NCI-H1436 (cell line): ENCODE data around the gene IPPK.

Experiments
- DNase-seq: peaks from one replicate; lab custom pipeline; 2025; lab: John Stamatoyannopoulos, UW

The IPPK gene

GRCh38 chr9:92657296-92658094 lies 12.4 kb downstream of the IPPK start:
- DNase-seq = no peak

GRCh38 chr9:92656537-92656925 lies 13.4 kb downstream of the IPPK start:
- no peak for DNase-seq

- no peak for DNase-seq
Observed at GRCh38 chr9:92655896-92656536, 13.9 kb downstream of the IPPK start.

- DNase-seq = no peak
Observed at GRCh38 chr9:92655366-92655765, 14.6 kb downstream of the IPPK start.

- no peak for DNase-seq
Observed at GRCh38 chr9:92654481-92655301, 15.2 kb downstream of the IPPK start.

- DNase-seq = no peak
Observed at GRCh38 chr9:92652461-92652860, 17.5 kb downstream of the IPPK start.

GRCh38 chr9:92650839-92651621 lies 18.9 kb downstream of the IPPK start:
- DNase-seq = no peak

- no peak for DNase-seq
Observed at GRCh38 chr9:92650296-92650695, 19.6 kb downstream of the IPPK start.

GRCh38 chr9:92649007-92649406 lies 20.9 kb downstream of the IPPK start:
- DNase-seq = no peak

- no peak for DNase-seq
Observed at GRCh38 chr9:92648474-92648971, 21.4 kb downstream of the IPPK start.

- DNase-seq = no peak
Observed at GRCh38 chr9:92647671-92648473, 22.1 kb downstream of the IPPK start.

GRCh38 chr9:92645041-92645440 lies 24.9 kb downstream of the IPPK start:
- DNase-seq = no peak

- no peak for DNase-seq
Observed at GRCh38 chr9:92644278-92644677, 25.7 kb downstream of the IPPK start.

GRCh38 chr9:92642564-92642963 lies 27.4 kb downstream of the IPPK start:
- DNase-seq = no peak

- DNase-seq = no peak
Observed at GRCh38 chr9:92642041-92642451, 27.9 kb downstream of the IPPK start.

GRCh38 chr9:92641092-92641809 lies 28.7 kb downstream of the IPPK start:
- DNase-seq = no peak

- no peak for DNase-seq
Observed at GRCh38 chr9:92640398-92641091, 29.4 kb downstream of the IPPK start.

- no peak for DNase-seq
Observed at GRCh38 chr9:92639791-92640271, 30.1 kb downstream of the IPPK start.

- DNase-seq = no peak
Observed at GRCh38 chr9:92639124-92639523, 30.8 kb downstream of the IPPK start.
